LNCAP (cell line): ENCODE measurements around the gene ZNF664.

Source experiments
- TF ChIP-seq, protein P1 (sequence below): fragments of 450-650 bp; IDR thresholded peaks from 2 replicates; pipeline ENCODE4 v1.5.1; 2017; ENCODE audit warnings: mild to moderate bottlenecking

Gene ZNF664

DNA sequence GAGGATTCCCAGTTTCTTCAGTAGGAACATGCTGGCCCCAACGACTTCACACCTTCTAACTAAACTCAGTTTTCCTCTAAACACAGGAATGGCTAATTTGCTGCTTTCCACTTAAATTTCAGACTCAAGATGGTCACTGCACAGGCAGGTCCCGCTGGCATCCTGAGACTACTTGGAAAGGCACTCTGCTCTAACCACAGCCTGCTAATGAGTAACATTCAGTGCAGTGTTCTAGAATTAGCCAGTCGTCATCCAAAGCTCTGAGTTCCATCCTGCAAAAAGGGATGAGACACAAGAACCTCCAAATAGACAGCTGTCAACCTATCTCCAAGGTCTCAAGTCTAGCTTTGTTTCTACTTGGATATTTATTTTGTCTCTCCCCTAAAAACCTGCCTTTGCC lies 6.4 kb upstream of the ZNF664 start:
- TF ChIP-seq, protein P1, sequence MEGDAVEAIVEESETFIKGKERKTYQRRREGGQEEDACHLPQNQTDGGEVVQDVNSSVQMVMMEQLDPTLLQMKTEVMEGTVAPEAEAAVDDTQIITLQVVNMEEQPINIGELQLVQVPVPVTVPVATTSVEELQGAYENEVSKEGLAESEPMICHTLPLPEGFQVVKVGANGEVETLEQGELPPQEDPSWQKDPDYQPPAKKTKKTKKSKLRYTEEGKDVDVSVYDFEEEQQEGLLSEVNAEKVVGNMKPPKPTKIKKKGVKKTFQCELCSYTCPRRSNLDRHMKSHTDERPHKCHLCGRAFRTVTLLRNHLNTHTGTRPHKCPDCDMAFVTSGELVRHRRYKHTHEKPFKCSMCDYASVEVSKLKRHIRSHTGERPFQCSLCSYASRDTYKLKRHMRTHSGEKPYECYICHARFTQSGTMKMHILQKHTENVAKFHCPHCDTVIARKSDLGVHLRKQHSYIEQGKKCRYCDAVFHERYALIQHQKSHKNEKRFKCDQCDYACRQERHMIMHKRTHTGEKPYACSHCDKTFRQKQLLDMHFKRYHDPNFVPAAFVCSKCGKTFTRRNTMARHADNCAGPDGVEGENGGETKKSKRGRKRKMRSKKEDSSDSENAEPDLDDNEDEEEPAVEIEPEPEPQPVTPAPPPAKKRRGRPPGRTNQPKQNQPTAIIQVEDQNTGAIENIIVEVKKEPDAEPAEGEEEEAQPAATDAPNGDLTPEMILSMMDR, result no peak

DNA sequence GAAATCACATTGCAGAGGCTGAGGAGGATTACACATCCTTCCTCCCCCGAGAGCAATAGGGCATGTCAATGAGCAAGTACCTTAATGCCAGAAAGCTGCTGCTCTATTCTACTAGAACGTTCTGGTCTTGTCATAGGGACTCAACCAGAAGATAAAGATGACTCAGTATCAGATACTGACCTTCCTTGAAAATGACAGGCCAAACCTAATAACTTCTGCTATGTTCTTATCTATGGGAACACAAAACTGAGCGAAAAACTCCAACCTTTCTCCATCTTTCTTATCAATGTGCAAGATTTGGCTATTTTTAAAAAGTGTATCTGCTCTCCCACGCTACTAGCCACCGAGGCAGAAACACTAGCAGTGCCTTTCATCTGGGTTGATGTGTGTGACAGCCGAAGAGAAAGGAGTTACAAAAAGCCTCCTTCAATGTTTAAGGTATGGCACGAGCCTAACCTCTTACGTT lies 5.9 kb upstream of the ZNF664 start:
- TF ChIP-seq, protein P1, result no peak

DNA sequence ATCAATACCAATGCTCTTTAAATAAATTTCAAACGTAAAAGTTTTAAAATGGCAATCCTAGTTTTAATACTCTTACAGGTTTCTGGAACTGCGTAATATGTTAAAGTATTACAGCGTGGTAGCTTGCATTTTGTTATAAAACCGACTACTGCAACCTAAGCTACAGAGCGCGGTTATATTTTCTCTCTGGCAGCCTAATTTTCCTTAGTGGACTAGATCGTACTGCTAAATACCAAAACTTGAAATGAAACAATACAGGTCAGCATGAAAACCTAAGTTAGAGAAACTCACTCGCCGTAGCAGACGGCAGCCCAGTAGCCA lies 1.6 kb upstream of the ZNF664 start:
- TF ChIP-seq, protein P1, result no peak

DNA sequence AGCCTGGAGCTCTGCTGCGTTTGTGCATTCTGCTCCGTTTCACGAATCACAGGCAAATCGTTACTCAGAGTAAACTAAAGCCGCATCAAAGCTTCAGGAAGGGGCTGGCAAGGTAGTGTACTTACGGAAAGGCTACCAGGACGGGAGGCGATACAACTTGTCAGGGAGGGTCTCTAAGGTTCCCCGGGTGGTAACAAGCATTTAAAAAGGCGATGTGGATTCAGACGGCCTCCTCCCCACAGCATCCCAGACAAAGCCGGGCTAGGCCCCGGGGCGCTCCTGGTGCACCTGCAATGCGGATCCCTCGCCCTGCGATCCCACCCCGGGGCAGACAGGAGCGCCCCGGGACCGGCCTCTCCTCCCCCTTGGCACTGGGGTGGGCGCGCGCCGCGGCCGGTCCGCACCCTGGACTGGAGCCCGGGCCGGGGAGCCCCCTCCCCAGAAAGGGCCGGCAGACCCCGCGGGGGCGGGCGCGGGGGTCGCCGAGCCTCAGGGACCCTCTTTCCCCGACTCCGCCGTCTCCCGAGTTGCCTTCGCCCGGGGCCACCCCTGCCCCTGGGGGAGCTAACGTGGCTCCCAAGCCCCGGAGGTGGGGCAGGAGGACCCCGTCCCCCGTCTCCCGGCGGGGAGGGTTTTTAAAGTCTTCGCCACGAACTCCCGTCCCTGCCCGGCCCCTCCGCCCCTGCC lies 1.1 kb upstream of the ZNF664 start:
- TF ChIP-seq, protein P1, result no peak

DNA sequence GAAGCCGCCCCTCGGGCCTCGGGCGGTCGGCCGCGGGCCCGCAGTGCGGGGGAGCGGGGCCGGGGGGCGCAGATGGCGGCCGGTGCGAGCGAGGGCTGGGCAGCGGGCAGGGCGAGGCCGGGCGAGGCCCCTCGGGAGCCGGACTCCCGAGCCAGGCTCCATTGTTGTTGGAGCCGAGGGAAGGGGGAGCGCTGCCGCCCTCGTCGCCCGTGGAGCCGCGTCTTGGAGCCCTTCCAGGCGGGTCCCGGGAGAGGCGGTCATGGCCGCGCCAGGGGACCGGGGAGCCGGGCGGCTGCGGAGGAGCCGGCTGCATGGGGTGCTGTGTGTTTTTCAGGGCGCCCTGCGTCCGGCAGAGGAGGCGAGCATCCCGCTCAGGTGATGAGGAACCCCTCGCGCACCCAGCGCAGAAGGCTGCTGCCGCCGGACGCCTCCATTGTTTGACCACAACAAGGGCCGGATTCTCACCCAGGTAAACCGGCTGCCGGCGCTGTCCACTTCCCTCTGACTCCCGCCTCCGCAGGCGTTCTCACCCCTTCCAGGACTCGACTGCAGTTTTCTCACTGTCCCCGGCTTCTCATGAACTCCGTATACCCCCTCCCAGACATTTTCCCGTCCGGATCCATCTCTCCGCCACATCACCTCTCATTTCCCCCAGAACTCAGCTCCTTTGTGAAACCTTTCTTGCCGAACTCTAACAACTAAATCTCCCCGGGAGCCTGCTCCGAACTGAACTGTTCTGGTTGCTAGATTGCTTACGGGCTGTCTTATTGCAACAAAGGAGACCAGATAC lies 732 bp downstream of the ZNF664 start:
- TF ChIP-seq, protein P1, result no peak

DNA sequence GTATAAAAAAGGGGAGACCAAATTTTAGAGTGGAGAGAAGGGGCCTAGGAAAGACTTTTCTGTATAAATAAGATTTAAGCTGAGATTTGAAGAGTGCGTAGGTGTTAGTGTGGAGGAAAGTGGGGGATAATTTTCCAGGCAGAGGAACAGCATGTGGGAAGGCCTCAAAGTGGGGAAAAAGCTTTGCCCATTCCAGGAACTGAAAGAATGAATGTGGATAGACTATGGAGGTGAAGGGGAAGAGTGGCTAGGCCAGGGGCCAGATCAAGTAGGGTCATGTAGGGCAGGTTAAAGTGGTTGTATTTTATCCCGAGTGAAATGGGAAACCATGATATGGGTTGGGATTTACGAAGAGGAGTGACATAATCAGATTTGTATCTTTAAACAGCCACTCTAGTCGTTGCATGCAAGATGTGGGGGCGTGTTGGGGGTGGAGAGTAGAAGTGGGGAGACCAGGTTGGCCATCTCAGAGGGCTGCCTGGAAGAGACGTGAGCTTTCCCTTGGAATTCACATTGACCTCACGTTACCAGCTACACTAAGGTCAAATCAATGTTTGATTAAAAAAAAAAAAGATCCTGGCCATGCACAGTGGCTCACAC lies 3.3 kb downstream of the ZNF664 start:
- TF ChIP-seq, protein P1, result no peak

DNA sequence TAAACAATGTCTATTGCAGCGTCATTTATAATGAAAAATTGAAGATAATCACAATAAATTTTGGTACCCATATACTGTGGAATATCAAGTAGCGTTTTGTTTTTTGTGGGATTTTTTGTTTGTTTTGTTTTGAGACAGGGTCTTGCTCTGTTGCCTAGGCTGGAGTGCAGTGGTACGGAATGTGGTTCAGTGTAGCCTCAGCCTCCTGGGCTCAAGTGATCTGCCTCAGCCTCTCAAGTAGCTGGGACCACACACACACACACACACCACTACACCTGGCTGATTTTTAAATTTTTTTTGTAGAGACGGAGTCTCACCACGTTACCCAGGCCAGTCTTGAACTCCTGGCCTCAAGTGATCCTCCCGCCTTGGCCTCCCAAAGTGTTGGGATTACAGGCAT lies 6.6 kb downstream of the ZNF664 start:
- TF ChIP-seq, protein P1, result no peak
